Choroid plexus epithelial cell (primary cell): Measurements from ENCODE around the gene EHBP1.
"Not testable (repeated sequence)": the region's sequence is repeated elsewhere in the genome, so short reads cannot be mapped to it uniquely, and the experiment has no call there.

ENCODE experiments used
- DNase-seq: peaks from one replicate; pipeline ENCODE4 v3.0.0-alpha.2; 2010; ENCODE audit warnings: low read depth
- H3K4me3 ChIP-seq: 2 replicates; pipeline ENCODE4 v1.5.1; 2011; ENCODE audit warnings: low read depth, mild to moderate bottlenecking, control low read depth, low read length, moderate library complexity
- TF ChIP-seq, protein P1 (sequence below): conservative IDR thresholded peaks from 2 replicates; pipeline ENCODE4 v1.5.1; 2011; ENCODE audit warnings: low read depth, mild to moderate bottlenecking, control low read depth, inconsistent platforms, low read length, moderate library complexity

EHBP1 gene

DNA sequence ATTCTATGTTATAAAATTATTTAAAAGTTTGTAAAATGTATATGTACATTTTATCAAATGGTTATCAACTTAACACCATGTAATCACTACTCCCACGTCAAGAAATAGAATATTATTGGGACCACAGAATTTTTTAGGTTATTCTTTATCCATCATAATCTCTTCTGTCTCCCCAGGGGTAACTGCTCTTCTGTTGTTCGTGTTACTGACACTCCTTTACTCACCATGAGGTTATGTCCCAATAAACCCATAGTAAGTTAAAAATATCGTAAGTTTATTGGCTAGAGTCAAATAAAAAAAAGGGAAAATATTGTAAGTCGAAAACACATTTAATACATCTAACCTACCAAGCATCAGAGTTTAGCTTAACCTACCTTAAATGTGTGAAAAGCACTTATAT lies 359.1 kb downstream of the EHBP1 start:
- DNase-seq, result no peak
- no peak overlapping the region for H3K4me3 ChIP-seq
- TF ChIP-seq, protein P1, sequence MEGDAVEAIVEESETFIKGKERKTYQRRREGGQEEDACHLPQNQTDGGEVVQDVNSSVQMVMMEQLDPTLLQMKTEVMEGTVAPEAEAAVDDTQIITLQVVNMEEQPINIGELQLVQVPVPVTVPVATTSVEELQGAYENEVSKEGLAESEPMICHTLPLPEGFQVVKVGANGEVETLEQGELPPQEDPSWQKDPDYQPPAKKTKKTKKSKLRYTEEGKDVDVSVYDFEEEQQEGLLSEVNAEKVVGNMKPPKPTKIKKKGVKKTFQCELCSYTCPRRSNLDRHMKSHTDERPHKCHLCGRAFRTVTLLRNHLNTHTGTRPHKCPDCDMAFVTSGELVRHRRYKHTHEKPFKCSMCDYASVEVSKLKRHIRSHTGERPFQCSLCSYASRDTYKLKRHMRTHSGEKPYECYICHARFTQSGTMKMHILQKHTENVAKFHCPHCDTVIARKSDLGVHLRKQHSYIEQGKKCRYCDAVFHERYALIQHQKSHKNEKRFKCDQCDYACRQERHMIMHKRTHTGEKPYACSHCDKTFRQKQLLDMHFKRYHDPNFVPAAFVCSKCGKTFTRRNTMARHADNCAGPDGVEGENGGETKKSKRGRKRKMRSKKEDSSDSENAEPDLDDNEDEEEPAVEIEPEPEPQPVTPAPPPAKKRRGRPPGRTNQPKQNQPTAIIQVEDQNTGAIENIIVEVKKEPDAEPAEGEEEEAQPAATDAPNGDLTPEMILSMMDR, result no peak

DNA sequence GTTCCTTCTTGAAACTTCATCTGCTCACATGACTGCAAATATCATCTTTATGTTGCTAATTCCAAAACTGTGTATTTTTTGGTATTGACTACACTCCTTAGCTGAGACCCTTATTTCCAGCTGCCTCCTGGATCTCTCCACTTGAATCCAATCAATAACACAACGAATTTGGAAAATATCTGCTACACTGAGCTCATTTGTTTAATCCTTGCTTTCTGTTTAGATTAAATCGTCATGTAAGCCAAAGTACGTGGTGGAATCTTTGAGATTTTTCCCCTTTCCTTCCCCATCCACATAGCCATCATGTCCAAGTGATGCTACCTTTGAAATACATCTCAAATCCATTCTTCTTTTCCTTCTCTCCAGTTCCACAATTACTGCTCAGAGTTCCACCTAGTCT lies 360.8 kb downstream of the EHBP1 start:
- TF ChIP-seq, protein P1, result no peak
- no peak overlapping the region for H3K4me3 ChIP-seq
- DNase-seq, result no peak

DNA sequence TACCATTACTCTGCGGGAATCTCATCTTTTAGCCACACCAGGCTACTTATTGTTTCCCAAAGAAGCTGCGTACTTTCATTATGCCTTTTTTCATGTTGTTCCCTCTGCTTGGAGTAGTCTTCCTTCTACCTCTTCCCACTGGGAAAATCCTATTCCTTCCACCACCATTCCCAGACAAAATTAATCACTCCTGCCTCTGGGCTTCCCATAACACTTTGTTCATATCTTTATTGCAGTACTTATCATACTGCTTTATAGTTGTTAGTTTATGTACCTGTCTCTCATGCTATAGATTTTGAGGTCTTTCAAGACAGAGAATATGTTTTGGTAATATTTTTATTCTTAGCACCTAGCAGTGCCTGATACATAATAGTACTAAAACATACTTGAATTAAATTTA lies 361.3 kb downstream of the EHBP1 start:
- H3K4me3 ChIP-seq, result no peak overlapping the region
- TF ChIP-seq, protein P1, result no peak
- DNase-seq, result no peak

DNA sequence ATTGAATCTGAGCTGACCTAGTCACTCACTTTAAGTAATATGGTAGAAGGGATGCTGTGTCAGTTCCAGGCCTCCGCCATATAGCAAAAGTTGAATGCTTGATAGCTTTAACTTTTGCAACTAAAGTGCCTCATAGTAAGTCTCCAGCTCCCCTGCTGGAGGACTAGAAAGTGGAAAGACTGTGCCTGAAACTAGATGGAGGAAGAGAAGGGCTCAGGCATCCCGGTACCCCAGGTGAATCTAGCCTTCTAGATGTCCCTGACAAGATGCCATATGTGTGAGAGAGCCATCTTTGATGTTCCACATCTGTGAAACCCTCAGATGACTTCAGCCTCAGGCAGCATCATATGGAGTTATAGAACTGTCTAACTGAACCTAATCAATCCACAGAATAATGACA lies 366.2 kb downstream of the EHBP1 start:
- no peak overlapping the region for H3K4me3 ChIP-seq
- TF ChIP-seq, protein P1, result no peak
- DNase-seq, result no peak

DNA sequence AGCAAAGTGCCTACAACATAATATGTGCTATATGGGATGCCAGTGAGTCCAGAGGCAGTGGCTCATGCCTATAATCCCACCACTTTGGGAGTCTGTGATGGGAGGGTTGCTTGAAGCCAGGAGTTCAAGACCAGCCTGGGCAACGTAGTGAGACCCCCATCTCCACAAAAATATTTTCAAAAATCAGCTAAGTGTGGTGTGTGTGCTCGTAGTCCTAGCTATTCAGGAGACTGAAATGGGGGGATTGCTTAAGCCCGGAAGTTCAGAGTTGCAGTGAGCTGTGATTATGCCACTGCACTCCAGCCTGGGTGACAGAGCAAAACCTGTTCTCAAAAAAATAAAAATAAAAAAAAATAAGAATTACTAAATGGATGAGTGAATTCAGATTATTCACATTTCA lies 368.5 kb downstream of the EHBP1 start:
- TF ChIP-seq, protein P1, result no peak
- H3K4me3 ChIP-seq, result no peak overlapping the region
- DNase-seq, result no peak

DNA sequence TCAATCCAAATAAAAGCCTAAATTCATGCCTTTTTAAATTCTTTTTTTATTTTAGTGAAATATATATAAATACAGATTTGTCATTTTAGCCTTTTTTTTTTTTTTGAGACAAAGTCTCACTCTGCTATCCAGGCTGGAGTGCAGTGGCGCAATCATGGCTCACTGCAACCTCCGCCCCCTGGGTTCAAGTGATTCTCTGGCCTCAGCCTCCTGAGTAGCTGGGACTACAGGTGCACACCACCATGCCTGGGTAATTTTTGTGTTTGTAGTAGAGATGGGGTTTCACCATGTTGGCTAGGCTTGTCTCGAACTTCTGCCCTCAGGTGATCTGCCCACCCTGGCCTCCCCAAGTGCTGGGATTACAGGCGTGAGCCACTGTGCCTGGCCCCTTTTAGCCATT lies 368.9 kb downstream of the EHBP1 start:
- DNase-seq, H3K4me3 ChIP-seq: not testable (repeated sequence)

DNA sequence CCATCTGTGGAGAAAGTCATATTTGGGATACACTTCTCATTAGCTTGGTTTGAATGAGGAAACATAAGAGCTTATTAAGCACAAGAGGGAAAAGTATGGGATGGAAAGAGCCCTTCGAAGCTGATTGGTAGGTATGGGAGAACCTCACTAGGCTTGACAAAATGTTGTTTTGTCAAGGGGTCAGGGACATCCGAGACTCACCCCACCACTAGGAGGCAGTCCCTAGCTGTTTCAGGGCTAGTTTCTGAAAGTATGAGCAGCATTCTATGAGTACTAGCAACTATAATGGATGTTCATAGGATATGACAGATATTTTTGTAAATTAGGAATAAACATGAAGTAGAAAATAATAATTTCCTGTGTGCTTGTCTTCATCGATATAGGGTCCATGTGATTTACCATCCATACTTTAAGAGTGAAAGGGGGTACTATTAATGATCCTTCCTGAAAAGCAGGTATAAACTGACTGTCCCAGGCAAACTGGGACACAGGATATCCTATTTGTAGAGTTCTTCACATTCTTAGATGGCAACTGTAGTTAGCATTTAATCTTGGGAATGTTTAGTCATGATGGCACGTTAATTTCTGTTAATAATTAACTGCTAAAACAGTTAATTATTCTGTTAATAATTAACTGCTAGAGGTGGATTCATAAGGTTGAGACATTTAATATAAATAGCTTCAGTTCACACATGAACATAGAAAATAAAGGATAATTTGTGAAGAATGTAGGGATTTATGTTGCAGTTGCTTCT lies 373.5 kb downstream of the EHBP1 start:
- H3K4me3 ChIP-seq, result no peak overlapping the region
- TF ChIP-seq, protein P1, result peak; percentile 61
- DNase-seq, result no peak
